Epithelial cell of proximal tubule (primary cell): ENCODE measurements around the gene MYH9. TPM values are rescaled to one million over a fixed set of nuclear protein-coding genes. Genes with fewer than 3 reads are reported as not detected.
A peak's percentile ranks its signal among the peaks of the same experiment; 100 is the strongest.

Experiments
- DNase-seq: peaks from one replicate; pipeline ENCODE4 v3.0.0-alpha.2; 2011; ENCODE audit warnings: low read depth
- H3K4me3 ChIP-seq: 2 replicates; pipeline ENCODE4 v1.5.1; 2011; ENCODE audit warnings: low read depth, mild to moderate bottlenecking, low read length
- total RNA-seq: library from RNA; depleted of rRNA; stranded (reverse); fragments of >200 nt; gene quantifications from 2 replicates; pipeline ENCODE4 v1.2.3, GENCODE V29; 2015
- TF ChIP-seq, protein P1 (sequence below): conservative IDR thresholded peaks from 2 replicates; pipeline ENCODE4 v1.5.1; 2012; ENCODE audit warnings: low read depth, mild to moderate bottlenecking, low read length

Gene MYH9
- total RNA-seq, 1 donor from 2014 or later: 896 TPM

DNA sequence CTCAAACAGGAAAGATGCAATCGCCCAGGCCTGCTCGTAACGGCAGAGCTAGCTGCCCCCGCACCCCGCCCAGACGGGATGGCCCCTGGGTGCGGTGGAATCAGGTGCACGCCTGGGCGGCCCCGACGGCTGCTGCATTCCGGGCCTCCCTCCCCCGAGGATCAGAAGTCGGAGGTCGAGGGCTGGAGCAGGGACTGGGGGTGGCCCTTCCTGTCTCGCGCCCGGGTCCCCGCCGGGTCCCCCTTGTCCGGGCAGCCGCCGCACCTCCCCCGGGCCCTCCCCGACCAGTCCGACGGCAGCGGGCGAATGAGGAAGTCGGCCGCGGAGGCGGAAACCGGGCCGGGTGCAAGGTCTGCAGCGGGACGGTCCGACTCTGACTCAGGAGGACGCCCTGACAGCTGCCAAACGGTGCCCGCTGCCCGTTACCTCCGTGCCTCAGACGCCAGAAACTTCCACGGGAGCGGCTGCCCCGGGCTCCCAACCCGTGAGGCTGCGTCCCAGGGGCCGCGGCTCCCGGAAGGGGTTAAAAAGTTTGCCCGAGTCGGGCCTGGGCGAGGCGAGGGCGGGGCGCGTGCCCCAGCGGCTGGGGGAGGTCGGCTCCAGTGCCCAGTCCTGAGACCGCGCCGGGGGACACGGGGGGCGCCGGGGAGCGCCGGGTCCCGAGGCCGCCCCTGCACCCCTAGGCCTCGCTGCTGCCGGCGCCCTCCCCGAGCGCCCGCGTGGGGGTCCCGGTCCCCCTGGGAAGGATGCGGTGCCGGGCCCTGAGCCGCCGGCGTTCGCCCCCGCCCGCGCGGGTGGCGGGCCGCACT is 663 bp downstream of the MYH9 start:
- no peak for DNase-seq
- H3K4me3 ChIP-seq: peak overlapping the region; percentile 81
- TF ChIP-seq, protein P1, sequence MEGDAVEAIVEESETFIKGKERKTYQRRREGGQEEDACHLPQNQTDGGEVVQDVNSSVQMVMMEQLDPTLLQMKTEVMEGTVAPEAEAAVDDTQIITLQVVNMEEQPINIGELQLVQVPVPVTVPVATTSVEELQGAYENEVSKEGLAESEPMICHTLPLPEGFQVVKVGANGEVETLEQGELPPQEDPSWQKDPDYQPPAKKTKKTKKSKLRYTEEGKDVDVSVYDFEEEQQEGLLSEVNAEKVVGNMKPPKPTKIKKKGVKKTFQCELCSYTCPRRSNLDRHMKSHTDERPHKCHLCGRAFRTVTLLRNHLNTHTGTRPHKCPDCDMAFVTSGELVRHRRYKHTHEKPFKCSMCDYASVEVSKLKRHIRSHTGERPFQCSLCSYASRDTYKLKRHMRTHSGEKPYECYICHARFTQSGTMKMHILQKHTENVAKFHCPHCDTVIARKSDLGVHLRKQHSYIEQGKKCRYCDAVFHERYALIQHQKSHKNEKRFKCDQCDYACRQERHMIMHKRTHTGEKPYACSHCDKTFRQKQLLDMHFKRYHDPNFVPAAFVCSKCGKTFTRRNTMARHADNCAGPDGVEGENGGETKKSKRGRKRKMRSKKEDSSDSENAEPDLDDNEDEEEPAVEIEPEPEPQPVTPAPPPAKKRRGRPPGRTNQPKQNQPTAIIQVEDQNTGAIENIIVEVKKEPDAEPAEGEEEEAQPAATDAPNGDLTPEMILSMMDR: no peak

DNA sequence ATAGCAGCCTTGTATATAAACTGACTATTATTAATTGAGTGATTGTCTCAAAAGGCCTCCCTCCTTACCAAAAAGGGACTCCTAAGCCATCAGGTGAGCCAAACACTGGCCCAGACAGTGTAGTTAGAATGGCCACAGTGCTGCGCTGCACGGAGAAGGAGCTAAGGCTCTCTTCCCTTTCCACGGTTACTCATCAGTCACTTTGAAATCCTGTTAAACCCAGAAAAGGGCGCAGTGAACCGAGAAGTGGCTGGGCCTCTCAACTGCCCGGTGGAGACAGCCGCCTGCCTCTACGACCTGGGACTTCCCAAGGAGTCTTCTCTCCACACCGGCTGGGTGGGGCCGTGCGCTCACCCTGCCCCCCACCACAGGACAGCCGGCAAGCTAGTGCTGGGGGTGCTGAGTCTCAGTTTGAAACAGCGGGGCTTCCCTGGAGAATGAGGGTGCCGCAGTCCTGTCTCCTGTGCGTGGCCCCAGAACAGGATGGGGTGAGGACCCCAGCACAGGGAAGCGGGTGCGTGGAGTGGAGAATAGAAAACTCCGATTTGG is 1.3 kb downstream of the MYH9 start:
- peak; percentile 80 for DNase-seq
- peak overlapping the region; percentile 81 for H3K4me3 ChIP-seq
- TF ChIP-seq, protein P1: peak; percentile 15

DNA sequence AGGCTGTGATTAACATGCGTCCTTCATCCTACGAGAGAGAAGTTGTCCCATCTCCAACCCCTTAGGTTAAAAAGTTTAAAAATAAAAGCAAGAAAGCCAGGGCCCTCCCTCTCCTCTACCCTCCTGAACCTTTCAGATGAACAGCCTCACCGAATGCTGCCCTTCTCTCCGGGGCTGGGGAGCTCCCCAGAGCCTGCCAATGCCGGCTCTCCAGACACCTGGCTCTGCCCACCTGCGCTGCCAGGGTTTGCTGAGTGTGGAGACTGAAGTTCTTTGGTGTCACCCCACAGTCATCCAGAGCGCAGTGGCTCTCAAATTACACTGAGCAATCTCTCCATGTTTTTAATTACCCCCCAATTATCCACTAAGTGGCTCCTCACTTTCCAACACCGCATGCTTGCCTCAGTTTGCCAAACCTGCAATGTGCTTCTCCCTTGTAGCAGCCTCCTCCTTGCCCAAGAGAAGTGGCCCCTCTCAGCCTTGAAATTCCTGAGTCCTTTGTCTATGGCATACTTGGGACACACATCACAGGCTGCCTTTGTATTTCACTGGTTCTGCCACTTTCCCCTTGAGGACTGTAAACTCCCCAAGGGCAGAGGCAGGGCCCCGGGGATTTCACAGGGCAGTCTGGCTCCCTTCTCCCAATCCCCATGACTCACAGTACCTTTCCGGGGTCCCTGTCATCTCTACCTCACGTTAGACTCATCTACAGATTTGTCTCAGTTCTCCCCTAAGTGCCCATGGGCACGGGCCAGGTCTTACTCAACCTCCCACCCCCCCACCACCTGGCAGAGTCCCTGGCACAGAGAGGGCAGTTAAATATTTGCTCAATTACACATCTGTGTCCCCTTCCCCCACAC is 2.0 kb downstream of the MYH9 start:
- TF ChIP-seq, protein P1: no peak
- no peak for DNase-seq
- H3K4me3 ChIP-seq: peak overlapping the region; percentile 81

DNA sequence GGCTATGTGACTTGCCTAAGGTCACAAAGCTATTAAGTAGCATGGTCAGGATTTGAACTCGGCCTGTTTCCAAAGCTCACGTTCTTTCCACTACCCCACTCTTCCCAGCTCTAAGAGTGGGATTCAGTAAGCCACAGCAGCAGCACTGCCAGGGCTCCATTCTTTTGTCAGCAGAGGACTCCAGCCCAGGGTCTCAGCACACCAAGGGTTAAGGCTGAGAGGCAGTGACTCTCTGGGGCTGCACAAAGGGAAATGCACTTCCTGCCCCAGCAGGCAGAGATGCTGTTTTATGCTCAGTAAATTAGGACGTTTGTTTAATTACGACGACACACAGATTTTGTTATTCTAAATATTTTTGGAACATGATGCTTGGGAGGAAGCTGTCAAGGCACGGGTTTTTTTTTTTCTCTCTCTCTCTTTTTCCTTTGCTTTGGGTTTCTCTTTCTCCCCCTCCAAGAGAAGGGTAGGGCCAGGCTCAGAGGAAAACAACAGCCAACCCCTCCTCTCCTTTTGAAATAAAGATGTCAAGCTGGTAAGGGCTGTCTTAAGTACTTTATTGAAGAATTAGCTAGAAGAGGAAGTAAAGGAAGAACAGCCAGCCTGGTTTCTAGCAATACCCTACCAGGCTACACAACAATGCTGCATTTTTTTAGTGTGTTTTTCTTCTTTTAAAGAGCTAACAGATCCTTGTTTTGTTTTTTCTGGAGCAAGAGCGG is 2.8 kb downstream of the MYH9 start:
- peak overlapping the region; percentile 81 for H3K4me3 ChIP-seq
- DNase-seq: no peak
- TF ChIP-seq, protein P1: no peak

DNA sequence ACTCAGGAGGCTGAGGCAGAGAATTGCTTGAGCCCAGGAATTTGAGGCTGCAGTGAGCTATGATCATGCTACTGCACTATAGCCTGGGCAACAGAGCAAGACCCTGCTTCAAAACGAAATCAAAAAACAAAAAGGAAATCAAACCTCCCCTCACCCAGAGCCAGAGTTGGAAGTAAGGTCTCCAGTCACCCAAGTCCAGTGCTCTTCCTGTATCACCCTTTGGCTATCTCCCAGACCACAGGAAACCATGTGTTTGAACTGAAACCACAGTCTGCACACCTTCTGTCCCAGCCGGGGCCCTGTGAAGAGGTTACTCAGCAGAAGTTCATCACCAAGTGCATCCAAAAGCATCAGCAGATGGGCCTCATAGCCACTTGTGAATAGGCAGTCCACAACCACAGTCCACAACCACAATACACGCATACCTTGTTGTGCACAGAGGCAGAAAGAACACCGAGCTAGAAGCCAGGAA is 4.6 kb downstream of the MYH9 start:
- H3K4me3 ChIP-seq: no peak overlapping the region
- TF ChIP-seq, protein P1: no peak
- peak; percentile 76 for DNase-seq

DNA sequence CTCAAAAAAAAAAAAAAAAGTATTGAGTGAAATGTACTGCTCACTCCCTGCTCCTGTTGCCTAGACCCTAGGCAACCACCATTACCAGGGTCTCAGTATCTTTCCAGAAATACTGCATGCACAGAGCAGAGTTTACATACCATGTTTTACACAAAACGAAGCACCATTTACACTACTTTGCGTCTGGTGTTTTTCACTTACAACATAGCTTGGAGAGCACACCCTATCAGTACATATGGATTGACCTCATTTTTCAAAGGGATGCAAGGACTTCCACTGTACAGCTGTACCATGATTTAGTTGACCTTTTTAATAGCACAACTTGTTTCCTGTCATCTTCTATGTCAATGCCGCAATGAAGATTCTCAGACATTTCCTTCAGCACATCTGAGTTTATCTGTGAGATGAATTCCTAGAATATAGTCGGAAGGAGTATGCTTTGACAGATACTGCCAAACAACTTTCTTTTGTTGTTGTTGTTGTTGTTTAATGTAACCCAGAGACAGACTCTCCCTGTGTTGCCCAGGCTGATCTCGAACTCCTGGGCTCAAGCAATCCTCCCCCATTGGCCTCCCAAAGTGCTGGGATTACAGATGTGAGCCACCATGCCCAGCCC is 6.1 kb downstream of the MYH9 start:
- H3K4me3 ChIP-seq: no peak overlapping the region
- TF ChIP-seq, protein P1: no peak
- DNase-seq: no peak
